GM19025 (cell line): ENCODE data around the gene MBD3L2.
"Not testable (repeated sequence)": the region's sequence is repeated elsewhere in the genome, so short reads cannot be mapped to it uniquely, and the experiment has no call there.

Experiments used
- ATAC-seq: cut with Tn5 transposase; IDR thresholded peaks from one replicate; pipeline ENCODE4 v1.9.1; 2021; ENCODE audit warnings: mild to moderate bottlenecking, low read depth, moderate library complexity; ENCODE audit not compliant: unreplicated experiment

MBD3L2 gene

GRCh38 chr19:7049021-7049420 lies at the start of gene MBD3L2:
TSS of gene MBD3L2 (plus strand) at chr19:7049321. CDS start at chr19:7049374, 53 bp downstream.
- ATAC-seq = not testable (repeated sequence)

GRCh38 chr19:6999933-7000332 lies 49.2 kb upstream of the MBD3L2 start:
- no peak for ATAC-seq

GRCh38 chr19:7000333-7000732 lies 48.8 kb upstream of the MBD3L2 start:
- no peak for ATAC-seq

- no peak for ATAC-seq
Observed at GRCh38 chr19:7000816-7001215, 48.3 kb upstream of the MBD3L2 start.

- ATAC-seq = no peak
Observed at GRCh38 chr19:7004313-7004931, 44.7 kb upstream of the MBD3L2 start.

GRCh38 chr19:7006135-7006704 lies 42.9 kb upstream of the MBD3L2 start:
- ATAC-seq = no peak

GRCh38 chr19:7007859-7008258 lies 41.3 kb upstream of the MBD3L2 start:
- ATAC-seq = no peak

- no peak for ATAC-seq
Observed at GRCh38 chr19:7010722-7011593, 38.2 kb upstream of the MBD3L2 start.

- ATAC-seq = no peak
Observed at GRCh38 chr19:7013678-7014077, 35.4 kb upstream of the MBD3L2 start.

GRCh38 chr19:7018828-7019227 lies 30.3 kb upstream of the MBD3L2 start:
- ATAC-seq = no peak

GRCh38 chr19:7021331-7021730 lies 27.8 kb upstream of the MBD3L2 start, which contains the start of gene MBD3L2B:
TSS of gene MBD3L2B (minus strand) at chr19:7021431. CDS start at chr19:7021397, 34 bp downstream.
- not testable (repeated sequence) for ATAC-seq

GRCh38 chr19:7028790-7029189 lies 20.3 kb upstream of the MBD3L2 start:
- not testable (repeated sequence) for ATAC-seq

GRCh38 chr19:7030278-7030677 lies 18.8 kb upstream of the MBD3L2 start, which contains the start of gene MBD3L5:
TSS of gene MBD3L5 (plus strand) at chr19:7030578. CDS start at chr19:7030612, 34 bp downstream.
- not testable (repeated sequence) for ATAC-seq

GRCh38 chr19:7040079-7040478 lies 9.0 kb upstream of the MBD3L2 start, which contains the start of gene MBD3L4:
TSS of gene MBD3L4 (minus strand) at chr19:7040179. CDS start at chr19:7040144, 35 bp downstream.
- not testable (repeated sequence) for ATAC-seq

- not testable (repeated sequence) for ATAC-seq
Observed at GRCh38 chr19:7041563-7041962, 7.6 kb upstream of the MBD3L2 start.

GRCh38 chr19:7051421-7051820 lies 2.3 kb downstream of the MBD3L2 start:
- ATAC-seq = not testable (repeated sequence)

GRCh38 chr19:7052896-7053295 lies 3.8 kb downstream of the MBD3L2 start:
- ATAC-seq = not testable (repeated sequence)

- ATAC-seq = not testable (repeated sequence)
Observed at GRCh38 chr19:7054635-7055368, 5.7 kb downstream of the MBD3L2 start.

- not testable (repeated sequence) for ATAC-seq
Observed at GRCh38 chr19:7055679-7056078, 6.6 kb downstream of the MBD3L2 start.

GRCh38 chr19:7056371-7056770 lies 7.2 kb downstream of the MBD3L2 start:
- ATAC-seq = not testable (repeated sequence)
